HepG2 (cell line): ENCODE measurements around the gene SDR42E2. TPM values are rescaled to one million over a fixed set of nuclear protein-coding genes. Genes with fewer than 3 reads are reported as not detected.

ENCODE experiments used
- CBFB ChIP-seq: sonication (generic); formaldehyde crosslinking; IDR thresholded peaks from 2 replicates; pipeline ENCODE4 v1.4.0; 2020; ENCODE audit warnings: missing genetic modification reagents
- HDAC2 ChIP-seq: sonication (generic); formaldehyde crosslinking; IDR thresholded peaks from 2 replicates; pipeline ENCODE4 v1.4.0; 2020; ENCODE audit warnings: missing genetic modification reagents
- KDM5B ChIP-seq: sonication (generic); formaldehyde crosslinking; IDR thresholded peaks from 2 replicates; pipeline ENCODE4 v1.4.0; 2020; ENCODE audit warnings: missing genetic modification reagents, mild to moderate bottlenecking, borderline replicate concordance
- MED13 ChIP-seq: sonication (generic); formaldehyde crosslinking; IDR thresholded peaks from 2 replicates; pipeline ENCODE4 v1.5.0; 2020; ENCODE audit warnings: missing genetic modification reagents
- REPIN1 ChIP-seq: sonication (generic); formaldehyde crosslinking; IDR thresholded peaks from 2 replicates; pipeline ENCODE4 v1.8.0; 2022; ENCODE audit warnings: missing genetic modification reagents, low read depth, mild to moderate bottlenecking, borderline replicate concordance
- ZFX ChIP-seq: sonication (generic); formaldehyde crosslinking; IDR thresholded peaks from 2 replicates; pipeline ENCODE4 v1.4.0; 2020; ENCODE audit warnings: mild to moderate bottlenecking, low read depth, missing genetic modification reagents, moderate library complexity
- ZNF136 ChIP-seq: sonication (generic); formaldehyde crosslinking; IDR thresholded peaks from 2 replicates; pipeline ENCODE4 v1.8.1; 2022; ENCODE audit warnings: low read depth, mild to moderate bottlenecking, moderate library complexity, missing genetic modification reagents
- polyA plus RNA-seq, 8 experiments: library from polyadenylated mRNA; depleted of rRNA in 3 of 8; stranded (reverse) in 7 of 8; unstranded in 1 of 8; fragments of >200 nt; fragmentation: Illumina TruSeq in 4 of 8; extraction: Trizol in 4 of 8; gene quantifications; 2 replicates each; pipeline versions ENCODE4 v1.2.1 to v1.2.3, GENCODE V29; 2011 to 2016; ENCODE audit warnings: low read depth in 4 of 8, missing spikeins in 1 of 8, mixed read lengths in 1 of 8; ENCODE audit not compliant: insufficient read depth in 1 of 8
- total RNA-seq, 5 experiments: library from RNA; depleted of rRNA; stranded (reverse); fragments of >200 nt; fragmentation: Illumina TruSeq; extraction: Trizol; gene quantifications; 2 replicates each; pipeline ENCODE4 v1.2.3, GENCODE V29; 2016; ENCODE audit warnings: low read depth in 1 of 5
- TF ChIP-seq, protein P1 (sequence below), 2 experiments: sonication (generic) in 1 of 2; formaldehyde crosslinking in 1 of 2; IDR thresholded peaks; 2 replicates each; pipeline versions ENCODE4 v1.4.0 to v1.6.1; 2016 to 2020; ENCODE audit warnings: borderline replicate concordance in 1 of 2, low read depth in 1 of 2, mild to moderate bottlenecking in 1 of 2, missing genetic modification reagents in 1 of 2
- TF ChIP-seq, protein P2 (sequence below), 2 experiments: sonication (generic) in 1 of 2; formaldehyde crosslinking in 1 of 2; IDR thresholded peaks; 2 replicates each; pipeline versions ENCODE4 v1.4.0 to v1.6.1; 2018 to 2020; ENCODE audit warnings: missing genetic modification reagents in 2 of 2, borderline replicate concordance in 1 of 2, low read depth in 1 of 2, mild to moderate bottlenecking in 1 of 2, missing biosample characterization in 1 of 2
- TF ChIP-seq, protein P3 (sequence below): sonication (generic); formaldehyde crosslinking; IDR thresholded peaks from 2 replicates; pipeline ENCODE4 v1.5.0; 2020; ENCODE audit warnings: mild to moderate bottlenecking, missing genetic modification reagents
- TF ChIP-seq, protein P4 (sequence below): sonication (generic); formaldehyde crosslinking; IDR thresholded peaks from 2 replicates; pipeline ENCODE4 v1.4.0; 2020; ENCODE audit warnings: missing genetic modification reagents, borderline replicate concordance
- TF ChIP-seq, protein P5 (sequence below): sonication (generic); formaldehyde crosslinking; IDR thresholded peaks from 2 replicates; pipeline ENCODE4 v1.5.0; 2020; ENCODE audit warnings: mild to moderate bottlenecking, low read depth, missing genetic modification reagents, borderline replicate concordance

Gene SDR42E2
- total and polyA plus RNA-seq, 2 of the 13 experiments (the other 11 are each of a cell fraction or from before 2014, with no cell fraction given): 0.05 to 0.11 TPM

DNA sequence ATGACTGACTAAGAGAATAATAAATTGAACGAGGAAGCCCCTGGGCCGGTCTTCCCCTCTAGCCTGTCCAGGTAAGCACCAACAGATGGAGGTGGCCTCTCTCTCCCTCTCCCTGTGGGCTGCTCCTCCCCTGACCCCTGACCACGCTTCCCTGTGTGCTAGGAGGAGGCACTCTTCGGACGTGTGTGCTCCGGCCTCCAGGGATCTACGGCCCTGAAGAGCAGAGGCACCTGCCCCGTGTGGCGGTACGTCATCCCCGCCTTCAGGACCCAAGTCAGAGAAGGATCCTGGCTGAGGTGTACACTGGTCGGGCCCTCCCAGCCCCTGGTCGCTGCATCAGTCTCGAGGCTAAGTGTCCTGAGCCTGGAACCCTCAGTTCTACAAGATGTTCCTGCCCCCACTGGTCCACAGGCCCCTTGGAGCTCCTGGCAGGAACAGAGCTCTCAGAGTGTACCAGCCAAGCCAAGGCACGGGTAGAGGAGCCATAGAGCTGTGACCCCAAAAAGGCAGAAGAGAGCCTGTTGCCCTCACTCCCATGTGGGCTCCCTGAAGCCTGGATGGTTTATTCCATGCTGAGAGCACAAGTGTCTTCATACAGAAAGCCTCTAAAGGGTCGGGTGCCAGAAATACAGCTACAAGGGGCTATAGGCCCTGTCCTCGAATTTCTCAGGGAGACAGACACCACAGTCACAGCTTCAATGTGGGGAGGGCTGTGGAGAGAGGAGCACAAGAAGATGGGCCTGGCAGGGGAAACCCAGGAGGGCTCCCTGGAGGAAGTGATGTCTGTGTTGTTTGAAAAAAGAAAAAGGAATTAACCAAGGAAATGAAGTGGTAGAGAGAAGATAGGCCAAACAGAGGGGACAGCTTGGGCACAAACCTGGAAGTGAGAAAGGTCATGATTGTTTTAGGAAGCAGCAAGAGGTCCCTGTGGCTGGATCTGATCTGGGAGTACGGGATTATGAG, 15.9 kb downstream of the SDR42E2 start (continued):
- TF ChIP-seq, protein P1, sequence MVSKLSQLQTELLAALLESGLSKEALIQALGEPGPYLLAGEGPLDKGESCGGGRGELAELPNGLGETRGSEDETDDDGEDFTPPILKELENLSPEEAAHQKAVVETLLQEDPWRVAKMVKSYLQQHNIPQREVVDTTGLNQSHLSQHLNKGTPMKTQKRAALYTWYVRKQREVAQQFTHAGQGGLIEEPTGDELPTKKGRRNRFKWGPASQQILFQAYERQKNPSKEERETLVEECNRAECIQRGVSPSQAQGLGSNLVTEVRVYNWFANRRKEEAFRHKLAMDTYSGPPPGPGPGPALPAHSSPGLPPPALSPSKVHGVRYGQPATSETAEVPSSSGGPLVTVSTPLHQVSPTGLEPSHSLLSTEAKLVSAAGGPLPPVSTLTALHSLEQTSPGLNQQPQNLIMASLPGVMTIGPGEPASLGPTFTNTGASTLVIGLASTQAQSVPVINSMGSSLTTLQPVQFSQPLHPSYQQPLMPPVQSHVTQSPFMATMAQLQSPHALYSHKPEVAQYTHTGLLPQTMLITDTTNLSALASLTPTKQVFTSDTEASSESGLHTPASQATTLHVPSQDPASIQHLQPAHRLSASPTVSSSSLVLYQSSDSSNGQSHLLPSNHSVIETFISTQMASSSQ (IDR thresholded peaks at IDR 0.05; ENCODE audit: low read depth): no peak
- TF ChIP-seq, protein P1 (CRISPR knock-in tag; IDR thresholded peaks at IDR 0.05; ENCODE audit: borderline replicate concordance): 0 out of 2 replicates have a peak, but pooled peaks have one; percentile 36
- TF ChIP-seq KDM5B (CRISPR knock-in tag) (peak; percentile 52; the same call in 1 of the 2 replicates), MED13 (no peak), HDAC2 (CRISPR knock-in tag) (no peak), ZNF136 (CRISPR knock-in tag) (no peak), CBFB (CRISPR knock-in tag) (no peak), REPIN1 (no peak), ZFX (CRISPR knock-in tag) (no peak)
- TF ChIP-seq, protein P2, sequence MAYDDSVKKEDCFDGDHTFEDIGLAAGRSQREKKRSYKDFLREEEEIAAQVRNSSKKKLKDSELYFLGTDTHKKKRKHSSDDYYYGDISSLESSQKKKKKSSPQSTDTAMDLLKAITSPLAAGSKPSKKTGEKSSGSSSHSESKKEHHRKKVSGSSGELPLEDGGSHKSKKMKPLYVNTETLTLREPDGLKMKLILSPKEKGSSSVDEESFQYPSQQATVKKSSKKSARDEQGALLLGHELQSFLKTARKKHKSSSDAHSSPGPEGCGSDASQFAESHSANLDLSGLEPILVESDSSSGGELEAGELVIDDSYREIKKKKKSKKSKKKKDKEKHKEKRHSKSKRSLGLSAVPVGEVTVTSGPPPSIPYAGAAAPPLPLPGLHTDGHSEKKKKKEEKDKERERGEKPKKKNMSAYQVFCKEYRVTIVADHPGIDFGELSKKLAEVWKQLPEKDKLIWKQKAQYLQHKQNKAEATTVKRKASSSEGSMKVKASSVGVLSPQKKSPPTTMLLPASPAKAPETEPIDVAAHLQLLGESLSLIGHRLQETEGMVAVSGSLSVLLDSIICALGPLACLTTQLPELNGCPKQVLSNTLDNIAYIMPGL (CRISPR knock-in tag; IDR thresholded peaks at IDR 0.05; ENCODE audit: borderline replicate concordance in 1 of 2, low read depth in 1 of 2): no peak
- TF ChIP-seq, protein P3, sequence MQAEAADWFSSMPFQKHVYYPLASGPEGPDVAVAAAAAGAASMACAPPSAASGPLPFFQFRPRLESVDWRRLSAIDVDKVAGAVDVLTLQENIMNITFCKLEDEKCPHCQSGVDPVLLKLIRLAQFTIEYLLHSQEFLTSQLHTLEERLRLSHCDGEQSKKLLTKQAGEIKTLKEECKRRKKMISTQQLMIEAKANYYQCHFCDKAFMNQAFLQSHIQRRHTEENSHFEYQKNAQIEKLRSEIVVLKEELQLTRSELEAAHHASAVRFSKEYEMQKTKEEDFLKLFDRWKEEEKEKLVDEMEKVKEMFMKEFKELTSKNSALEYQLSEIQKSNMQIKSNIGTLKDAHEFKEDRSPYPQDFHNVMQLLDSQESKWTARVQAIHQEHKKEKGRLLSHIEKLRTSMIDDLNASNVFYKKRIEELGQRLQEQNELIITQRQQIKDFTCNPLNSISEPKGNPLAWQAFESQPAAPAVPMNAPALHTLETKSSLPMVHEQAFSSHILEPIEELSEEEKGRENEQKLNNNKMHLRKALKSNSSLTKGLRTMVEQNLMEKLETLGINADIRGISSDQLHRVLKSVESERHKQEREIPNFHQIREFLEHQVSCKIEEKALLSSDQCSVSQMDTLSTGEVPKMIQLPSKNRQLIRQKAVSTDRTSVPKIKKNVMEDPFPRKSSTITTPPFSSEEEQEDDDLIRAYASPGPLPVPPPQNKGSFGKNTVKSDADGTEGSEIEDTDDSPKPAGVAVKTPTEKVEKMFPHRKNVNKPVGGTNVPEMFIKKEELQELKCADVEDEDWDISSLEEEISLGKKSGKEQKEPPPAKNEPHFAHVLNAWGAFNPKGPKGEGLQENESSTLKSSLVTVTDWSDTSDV (CRISPR knock-in tag): 0 out of 2 replicates have a peak, but pooled peaks have one; percentile 23
- TF ChIP-seq, protein P4, sequence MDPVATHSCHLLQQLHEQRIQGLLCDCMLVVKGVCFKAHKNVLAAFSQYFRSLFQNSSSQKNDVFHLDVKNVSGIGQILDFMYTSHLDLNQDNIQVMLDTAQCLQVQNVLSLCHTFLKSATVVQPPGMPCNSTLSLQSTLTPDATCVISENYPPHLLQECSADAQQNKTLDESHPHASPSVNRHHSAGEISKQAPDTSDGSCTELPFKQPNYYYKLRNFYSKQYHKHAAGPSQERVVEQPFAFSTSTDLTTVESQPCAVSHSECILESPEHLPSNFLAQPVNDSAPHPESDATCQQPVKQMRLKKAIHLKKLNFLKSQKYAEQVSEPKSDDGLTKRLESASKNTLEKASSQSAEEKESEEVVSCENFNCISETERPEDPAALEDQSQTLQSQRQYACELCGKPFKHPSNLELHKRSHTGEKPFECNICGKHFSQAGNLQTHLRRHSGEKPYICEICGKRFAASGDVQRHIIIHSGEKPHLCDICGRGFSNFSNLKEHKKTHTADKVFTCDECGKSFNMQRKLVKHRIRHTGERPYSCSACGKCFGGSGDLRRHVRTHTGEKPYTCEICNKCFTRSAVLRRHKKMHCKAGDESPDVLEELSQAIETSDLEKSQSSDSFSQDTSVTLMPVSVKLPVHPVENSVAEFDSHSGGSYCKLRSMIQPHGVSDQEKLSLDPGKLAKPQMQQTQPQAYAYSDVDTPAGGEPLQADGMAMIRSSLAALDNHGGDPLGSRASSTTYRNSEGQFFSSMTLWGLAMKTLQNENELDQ (CRISPR knock-in tag): no peak
- TF ChIP-seq, protein P5, sequence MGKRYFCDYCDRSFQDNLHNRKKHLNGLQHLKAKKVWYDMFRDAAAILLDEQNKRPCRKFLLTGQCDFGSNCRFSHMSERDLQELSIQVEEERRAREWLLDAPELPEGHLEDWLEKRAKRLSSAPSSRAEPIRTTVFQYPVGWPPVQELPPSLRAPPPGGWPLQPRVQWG: no peak
